Measurements from ENCODE around the gene ZNF441. TPM values are rescaled to one million over a fixed set of nuclear protein-coding genes. Genes with fewer than 3 reads are reported as not detected.

The ZNF441 gene
- total and polyA plus RNA-seq, 2 of the 13 experiments (the other 11 are each of a cell fraction or from before 2014, with no cell fraction given), result 2.8 to 10.0 TPM

- TF ChIP-seq, protein P1, sequence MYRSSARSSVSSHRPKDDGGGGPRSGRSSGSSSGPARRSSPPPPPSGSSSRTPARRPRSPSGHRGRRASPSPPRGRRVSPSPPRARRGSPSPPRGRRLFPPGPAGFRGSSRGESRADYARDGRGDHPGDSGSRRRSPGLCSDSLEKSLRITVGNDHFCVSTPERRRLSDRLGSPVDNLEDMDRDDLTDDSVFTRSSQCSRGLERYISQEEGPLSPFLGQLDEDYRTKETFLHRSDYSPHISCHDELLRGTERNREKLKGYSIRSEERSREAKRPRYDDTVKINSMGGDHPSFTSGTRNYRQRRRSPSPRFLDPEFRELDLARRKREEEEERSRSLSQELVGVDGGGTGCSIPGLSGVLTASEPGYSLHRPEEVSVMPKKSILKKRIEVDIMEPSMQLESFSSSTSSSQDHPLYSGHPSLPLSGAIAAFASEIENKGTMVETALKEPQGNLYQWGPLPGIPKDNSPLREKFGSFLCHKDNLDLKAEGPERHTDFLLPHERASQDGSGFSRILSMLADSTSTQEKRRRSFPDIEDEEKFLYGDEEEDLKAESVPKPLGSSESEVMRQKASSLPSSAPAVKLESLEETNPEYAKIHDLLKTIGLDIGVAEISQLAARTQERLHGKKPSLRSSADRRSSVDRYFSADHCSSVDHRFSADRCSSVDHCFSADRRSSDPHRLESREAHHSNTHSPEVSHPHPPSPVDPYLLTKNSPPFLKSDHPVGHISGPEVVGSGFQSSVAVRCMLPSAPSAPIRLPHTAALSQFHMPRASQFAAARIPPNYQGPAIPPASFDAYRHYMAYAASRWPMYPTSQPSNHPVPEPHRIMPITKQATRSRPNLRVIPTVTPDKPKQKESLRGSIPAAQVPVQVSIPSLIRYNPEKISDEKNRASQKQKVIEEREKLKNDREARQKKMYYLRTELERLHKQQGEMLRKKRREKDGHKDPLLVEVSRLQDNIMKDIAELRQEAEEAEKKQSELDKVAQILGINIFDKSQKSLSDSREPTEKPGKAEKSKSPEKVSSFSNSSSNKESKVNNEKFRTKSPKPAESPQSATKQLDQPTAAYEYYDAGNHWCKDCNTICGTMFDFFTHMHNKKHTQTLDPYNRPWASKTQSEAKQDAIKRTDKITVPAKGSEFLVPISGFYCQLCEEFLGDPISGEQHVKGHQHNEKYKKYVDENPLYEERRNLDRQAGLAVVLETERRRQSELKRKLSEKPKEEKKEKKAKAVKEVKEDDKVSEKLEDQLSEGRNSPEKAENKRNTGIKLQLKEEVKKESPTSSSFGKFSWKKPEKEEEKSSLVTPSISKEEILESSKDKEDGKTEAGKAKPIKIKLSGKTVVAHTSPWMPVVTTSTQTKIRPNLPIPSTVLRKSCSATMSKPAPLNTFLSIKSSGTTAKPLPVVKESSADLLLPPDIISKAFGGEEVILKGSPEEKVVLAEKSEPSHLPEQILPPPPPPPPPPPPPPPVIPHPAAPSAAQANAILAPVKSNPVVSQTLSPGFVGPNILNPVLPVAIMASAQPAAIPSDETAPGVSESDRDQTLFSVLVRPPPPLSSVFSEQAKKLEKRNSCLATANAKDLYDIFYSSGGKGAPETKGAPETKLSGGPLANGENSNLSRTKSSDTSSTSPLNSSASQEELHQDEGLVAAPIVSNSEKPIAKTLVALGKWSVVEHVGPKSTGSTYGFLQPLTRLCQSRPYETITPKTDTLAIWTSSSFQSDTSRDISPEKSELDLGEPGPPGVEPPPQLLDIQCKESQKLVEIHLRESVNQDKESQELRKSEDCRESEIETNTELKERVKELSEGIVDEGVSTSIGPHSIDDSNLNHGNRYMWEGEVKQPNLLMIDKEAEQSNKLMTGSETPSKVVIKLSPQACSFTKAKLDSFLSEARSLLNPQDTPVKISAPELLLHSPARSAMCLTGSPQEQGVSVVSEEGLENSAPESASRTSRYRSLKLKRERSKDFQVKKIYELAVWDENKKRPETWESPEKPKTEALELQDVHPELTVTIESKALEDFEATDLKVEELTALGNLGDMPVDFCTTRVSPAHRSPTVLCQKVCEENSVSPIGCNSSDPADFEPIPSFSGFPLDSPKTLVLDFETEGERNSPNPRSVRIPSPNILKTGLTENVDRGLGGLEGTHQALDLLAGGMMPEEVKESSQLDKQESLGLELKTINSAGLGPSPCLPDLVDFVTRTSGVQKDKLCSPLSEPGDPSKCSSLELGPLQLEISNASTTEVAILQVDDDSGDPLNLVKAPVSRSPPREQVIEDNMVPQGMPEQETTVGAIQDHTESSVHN (CRISPR knock-in tag; IDR thresholded peaks at IDR 0.05), result no peak
- TF ChIP-seq, protein P2, sequence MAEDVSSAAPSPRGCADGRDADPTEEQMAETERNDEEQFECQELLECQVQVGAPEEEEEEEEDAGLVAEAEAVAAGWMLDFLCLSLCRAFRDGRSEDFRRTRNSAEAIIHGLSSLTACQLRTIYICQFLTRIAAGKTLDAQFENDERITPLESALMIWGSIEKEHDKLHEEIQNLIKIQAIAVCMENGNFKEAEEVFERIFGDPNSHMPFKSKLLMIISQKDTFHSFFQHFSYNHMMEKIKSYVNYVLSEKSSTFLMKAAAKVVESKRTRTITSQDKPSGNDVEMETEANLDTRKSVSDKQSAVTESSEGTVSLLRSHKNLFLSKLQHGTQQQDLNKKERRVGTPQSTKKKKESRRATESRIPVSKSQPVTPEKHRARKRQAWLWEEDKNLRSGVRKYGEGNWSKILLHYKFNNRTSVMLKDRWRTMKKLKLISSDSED (CRISPR knock-in tag; IDR thresholded peaks at IDR 0.05), result 0 out of 2 replicates have a peak, but pooled peaks have one; percentile 19
- TF ChIP-seq CHCHD3 (CRISPR knock-in tag; IDR thresholded peaks at IDR 0.05), result peak; percentile 53; the same call in 1 of the 2 replicates
- 0 out of 2 replicates have a peak, but pooled peaks have one; percentile 48 for TF ChIP-seq MED1 (CRISPR knock-in tag; IDR thresholded peaks at IDR 0.05)
- TF ChIP-seq KDM5A (IDR thresholded peaks at IDR 0.05; ENCODE audit: borderline replicate concordance, low read length), result peak; percentile 26; the same call in 1 of the 2 replicates
- TF ChIP-seq ZGPAT (CRISPR knock-in tag; IDR thresholded peaks at IDR 0.05), result peak; percentile 32; the same call in 1 of the 2 replicates
- TF ChIP-seq ZNF30 (CRISPR knock-in tag; IDR thresholded peaks at IDR 0.05), result 0 out of 2 replicates have a peak, but pooled peaks have one; percentile 54
- peak; percentile 68 for TF ChIP-seq RXRA (CRISPR knock-in tag; IDR thresholded peaks at IDR 0.05)
- no peak for TF ChIP-seq ATM (IDR thresholded peaks at IDR 0.05; ENCODE audit: borderline replicate concordance)
- peak; percentile 79; the same call in 1 of the 2 replicates for TF ChIP-seq CCDC6 (CRISPR knock-in tag; IDR thresholded peaks at IDR 0.05)
- TF ChIP-seq ZNF709 (CRISPR knock-in tag; IDR thresholded peaks at IDR 0.05), result peak; percentile 61; the same call in 1 of the 2 replicates
- peak; percentile 57; the same call in 1 of the 2 replicates for TF ChIP-seq ZNF329 (CRISPR knock-in tag; IDR thresholded peaks at IDR 0.05; ENCODE audit: low read depth)
- TF ChIP-seq SALL1 (CRISPR knock-in tag; IDR thresholded peaks at IDR 0.05), result peak; percentile 77
- TF ChIP-seq ZNF563 (CRISPR knock-in tag; IDR thresholded peaks at IDR 0.05), result peak; percentile 47; the same call in 1 of the 2 replicates
- peak; percentile 77; the same call in 1 of the 2 replicates for TF ChIP-seq ZNF446 (CRISPR knock-in tag; IDR thresholded peaks at IDR 0.05)
- TF ChIP-seq FOXK1 (CRISPR knock-in tag; IDR thresholded peaks at IDR 0.05; ENCODE audit: borderline replicate concordance, low read depth), result peak; percentile 41; the same call in 1 of the 2 replicates
- peak; percentile 5; the same call in 1 of the 2 replicates for TF ChIP-seq HHEX (CRISPR knock-in tag; IDR thresholded peaks at IDR 0.05)
- peak; percentile 51; the same call in 1 of the 2 replicates for TF ChIP-seq ZSCAN25 (CRISPR knock-in tag; IDR thresholded peaks at IDR 0.05)
These were observed 47.4 kb downstream of the ZNF441 start, which contains the start of gene ZNF440 (continued) for GRCh38 chr19:11814029-11814699.

All from HepG2 (cell line).